Measurements from ENCODE around the gene PDS5B. TPM values are rescaled to one million over a fixed set of nuclear protein-coding genes. Genes with fewer than 3 reads are reported as not detected.
A peak's percentile ranks its signal among the peaks of the same experiment; 100 is the strongest.

The PDS5B gene
- total and polyA plus RNA-seq, 2 donors (not counting 1 experiment from before 2014, with no cell fraction given): 6.6 to 62.9 TPM

- H3K9ac ChIP-seq (ENCODE audit: low read length): no peak overlapping the region
- ChIA-PET CTCF (interaction anchor here (0.6 to 2.0 kb wide), 5 partner anchors 12 to 52 kb away, joined by 3 to 6 read pairs (median 4); no protein-coding TSS in a partner anchor), POLR2A (no interaction called here)
- no peaks in the 10 kb centered on the region for H3K36me3 ChIP-seq (replicated peaks in 1 of 2; ENCODE audit: control extremely low read depth in 1 of 2, control insufficient read depth in 1 of 2, extremely low read depth in 1 of 2, insufficient read depth in 2 of 2, low read length in 1 of 2)
- no peak overlapping the region for H2AFZ ChIP-seq (ENCODE audit: insufficient read depth, low read depth, low read length, poor library complexity, severe bottlenecking)
- H3K27ac Mint-ChIP-seq: no peak overlapping the region
- WGBS (ENCODE audit: insufficient coverage): no CpG with 5 or more reads among the region's 2 CpGs
- H3K79me2 ChIP-seq (ENCODE audit: control insufficient read depth, insufficient read depth, low read length): peaks cover 87% of the 10 kb centered on the region
- peaks cover 10 to 13% of the 10 kb centered on the region in 2 donors for H3K4me1 ChIP-seq (ENCODE audit: control insufficient read depth in 2 of 2, insufficient read depth in 2 of 2, low read length in 2 of 2)
- H3K27ac ChIP-seq (ENCODE audit: low read length in 2 of 2): peak overlapping the region in 1 of 2 donors; percentile 2
- ATAC-seq (ENCODE audit: low read depth) (no peak), DNase-seq (no peak)
- H3K9me3 Mint-ChIP-seq (ENCODE audit: insufficient read depth): peaks cover 7% of the 10 kb centered on the region
- no peaks in the 10 kb centered on the region for H3K27me3 Mint-ChIP-seq
- no peak for TF ChIP-seq EZH2 (IDR thresholded peaks at IDR 0.05; ENCODE audit: borderline replicate concordance, insufficient read depth, low read depth, low read length, poor library complexity, severe bottlenecking)
- TF ChIP-seq CTCF (IDR thresholded peaks at IDR 0.05): no peak
- H3K4me2 ChIP-seq (replicated peaks; ENCODE audit: low read depth, low read length, poor library complexity, severe bottlenecking): peak overlapping the region; percentile 24
- H3K9me3 ChIP-seq (ENCODE audit: control extremely low read depth in 1 of 3, control insufficient read depth in 2 of 3, insufficient read depth in 1 of 3, low read length in 2 of 3): peaks cover 3 to 21% (median 3%) of the 10 kb centered on the region in 3 donors
- H4K20me1 ChIP-seq (ENCODE audit: control insufficient read depth, insufficient read depth, low read length, poor library complexity, severe bottlenecking): peaks cover 23% of the 10 kb centered on the region
- H3K27me3 ChIP-seq (replicated peaks in 1 of 4; ENCODE audit: control extremely low read depth in 1 of 4, control insufficient read depth in 3 of 4, insufficient read depth in 4 of 4, low read length in 3 of 4): no peaks in the 10 kb centered on the region
- H3K4me1 Mint-ChIP-seq: peaks cover 58% of the 10 kb centered on the region
- intact Hi-C loops (cut with micrococcal nuclease): loop anchor here (2.0 kb wide), 1 partner anchor 18 kb away; no protein-coding TSS in a partner anchor
- H3K4me3 ChIP-seq (ENCODE audit: control extremely low read depth in 1 of 5, extremely low read depth in 1 of 5, insufficient read depth in 1 of 5, low read depth in 2 of 5, low read length in 4 of 5): no peak overlapping the region
- H3K4me3 Mint-ChIP-seq: no peak overlapping the region
Measured at GRCh38 chr13:32600890-32601289, 14.6 kb downstream of the PDS5B start.

- Histone ChIP-seq H4K20me1 (ENCODE audit: control insufficient read depth, insufficient read depth, low read length, poor library complexity, severe bottlenecking) (peaks cover 37% of the 10 kb centered on the region), H3K4me2 (replicated peaks; ENCODE audit: low read depth, low read length, poor library complexity, severe bottlenecking) (no peak overlapping the region), H3K9me3 (ENCODE audit: control extremely low read depth in 1 of 3, control insufficient read depth in 2 of 3, insufficient read depth in 1 of 3, low read length in 2 of 3) (peaks cover 0 to 8% (median 0%) of the 10 kb centered on the region in 3 donors), H3K9ac (ENCODE audit: low read length) (no peak overlapping the region), H3K36me3 (replicated peaks in 1 of 2; ENCODE audit: control extremely low read depth in 1 of 2, control insufficient read depth in 1 of 2, extremely low read depth in 1 of 2, insufficient read depth in 2 of 2, low read length in 1 of 2) (peaks cover 0 to 3% of the 10 kb centered on the region in 2 experiments), H3K4me3 (ENCODE audit: control extremely low read depth in 1 of 5, extremely low read depth in 1 of 5, insufficient read depth in 1 of 5, low read depth in 2 of 5, low read length in 4 of 5) (no peak overlapping the region), H3K79me2 (ENCODE audit: control insufficient read depth, insufficient read depth, low read length) (peaks cover 88% of the 10 kb centered on the region), H3K27ac (ENCODE audit: low read length in 2 of 2) (no peak overlapping the region), H3K4me1 (ENCODE audit: control insufficient read depth in 2 of 2, insufficient read depth in 2 of 2, low read length in 2 of 2) (peaks cover 0 to 3% of the 10 kb centered on the region in 2 donors), H2AFZ (ENCODE audit: insufficient read depth, low read depth, low read length, poor library complexity, severe bottlenecking) (no peak overlapping the region), H3K27me3 (replicated peaks in 1 of 4; ENCODE audit: control extremely low read depth in 1 of 4, control insufficient read depth in 3 of 4, insufficient read depth in 4 of 4, low read length in 3 of 4) (no peaks in the 10 kb centered on the region)
- ATAC-seq (ENCODE audit: low read depth) (no peak), DNase-seq (no peak)
- Mint-ChIP-seq H3K4me3 (no peak overlapping the region), H3K4me1 (peaks cover 57% of the 10 kb centered on the region), H3K27me3 (no peaks in the 10 kb centered on the region), H3K27ac (no peak overlapping the region), H3K9me3 (ENCODE audit: insufficient read depth) (peaks cover 9% of the 10 kb centered on the region)
- ChIA-PET POLR2A (interaction anchor here (0.6 kb wide), 1 partner anchor 56 kb away, joined by 3 read pairs; no protein-coding TSS in a partner anchor), CTCF (no interaction called here)
- TF ChIP-seq CTCF (IDR thresholded peaks at IDR 0.05) (no peak), EZH2 (IDR thresholded peaks at IDR 0.05; ENCODE audit: borderline replicate concordance, insufficient read depth, low read depth, low read length, poor library complexity, severe bottlenecking) (no peak)
- 100% methylated on average over 1 of the region's 1 CpG for WGBS (ENCODE audit: insufficient coverage)
- intact Hi-C loops (cut with micrococcal nuclease): no loop called here
Measured at GRCh38 chr13:32609428-32609827, 23.2 kb downstream of the PDS5B start.

Data from B cell (primary cell).